ENCODE data around the gene CALN1.

DNA sequence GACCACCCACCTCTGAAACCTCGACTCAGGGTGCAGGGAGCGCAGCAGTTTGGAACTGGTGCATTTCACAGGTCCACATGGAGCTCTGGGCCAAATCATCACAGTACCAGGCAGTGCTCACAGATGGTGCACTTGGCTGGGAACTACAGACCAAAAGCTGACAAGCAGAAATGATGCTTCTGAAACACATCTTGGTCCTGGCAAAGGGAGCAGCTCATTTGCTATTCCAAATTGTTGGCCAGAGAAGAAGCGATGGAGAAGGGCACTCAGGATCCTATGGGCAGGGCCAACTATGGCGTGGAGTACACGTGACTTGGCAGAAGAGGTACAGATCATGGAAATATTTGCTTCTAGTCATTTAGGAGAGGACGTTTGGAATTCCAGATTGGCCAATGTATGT is 383.9 kb downstream of the CALN1 start:
- TF ChIP-seq, protein P1, sequence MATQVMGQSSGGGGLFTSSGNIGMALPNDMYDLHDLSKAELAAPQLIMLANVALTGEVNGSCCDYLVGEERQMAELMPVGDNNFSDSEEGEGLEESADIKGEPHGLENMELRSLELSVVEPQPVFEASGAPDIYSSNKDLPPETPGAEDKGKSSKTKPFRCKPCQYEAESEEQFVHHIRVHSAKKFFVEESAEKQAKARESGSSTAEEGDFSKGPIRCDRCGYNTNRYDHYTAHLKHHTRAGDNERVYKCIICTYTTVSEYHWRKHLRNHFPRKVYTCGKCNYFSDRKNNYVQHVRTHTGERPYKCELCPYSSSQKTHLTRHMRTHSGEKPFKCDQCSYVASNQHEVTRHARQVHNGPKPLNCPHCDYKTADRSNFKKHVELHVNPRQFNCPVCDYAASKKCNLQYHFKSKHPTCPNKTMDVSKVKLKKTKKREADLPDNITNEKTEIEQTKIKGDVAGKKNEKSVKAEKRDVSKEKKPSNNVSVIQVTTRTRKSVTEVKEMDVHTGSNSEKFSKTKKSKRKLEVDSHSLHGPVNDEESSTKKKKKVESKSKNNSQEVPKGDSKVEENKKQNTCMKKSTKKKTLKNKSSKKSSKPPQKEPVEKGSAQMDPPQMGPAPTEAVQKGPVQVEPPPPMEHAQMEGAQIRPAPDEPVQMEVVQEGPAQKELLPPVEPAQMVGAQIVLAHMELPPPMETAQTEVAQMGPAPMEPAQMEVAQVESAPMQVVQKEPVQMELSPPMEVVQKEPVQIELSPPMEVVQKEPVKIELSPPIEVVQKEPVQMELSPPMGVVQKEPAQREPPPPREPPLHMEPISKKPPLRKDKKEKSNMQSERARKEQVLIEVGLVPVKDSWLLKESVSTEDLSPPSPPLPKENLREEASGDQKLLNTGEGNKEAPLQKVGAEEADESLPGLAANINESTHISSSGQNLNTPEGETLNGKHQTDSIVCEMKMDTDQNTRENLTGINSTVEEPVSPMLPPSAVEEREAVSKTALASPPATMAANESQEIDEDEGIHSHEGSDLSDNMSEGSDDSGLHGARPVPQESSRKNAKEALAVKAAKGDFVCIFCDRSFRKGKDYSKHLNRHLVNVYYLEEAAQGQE (IDR thresholded peaks at IDR 0.05; ENCODE audit: insufficient read depth in 1 of 2, low read depth in 2 of 2, low read length in 1 of 2) = no peak
- TF ChIP-seq, protein P2, sequence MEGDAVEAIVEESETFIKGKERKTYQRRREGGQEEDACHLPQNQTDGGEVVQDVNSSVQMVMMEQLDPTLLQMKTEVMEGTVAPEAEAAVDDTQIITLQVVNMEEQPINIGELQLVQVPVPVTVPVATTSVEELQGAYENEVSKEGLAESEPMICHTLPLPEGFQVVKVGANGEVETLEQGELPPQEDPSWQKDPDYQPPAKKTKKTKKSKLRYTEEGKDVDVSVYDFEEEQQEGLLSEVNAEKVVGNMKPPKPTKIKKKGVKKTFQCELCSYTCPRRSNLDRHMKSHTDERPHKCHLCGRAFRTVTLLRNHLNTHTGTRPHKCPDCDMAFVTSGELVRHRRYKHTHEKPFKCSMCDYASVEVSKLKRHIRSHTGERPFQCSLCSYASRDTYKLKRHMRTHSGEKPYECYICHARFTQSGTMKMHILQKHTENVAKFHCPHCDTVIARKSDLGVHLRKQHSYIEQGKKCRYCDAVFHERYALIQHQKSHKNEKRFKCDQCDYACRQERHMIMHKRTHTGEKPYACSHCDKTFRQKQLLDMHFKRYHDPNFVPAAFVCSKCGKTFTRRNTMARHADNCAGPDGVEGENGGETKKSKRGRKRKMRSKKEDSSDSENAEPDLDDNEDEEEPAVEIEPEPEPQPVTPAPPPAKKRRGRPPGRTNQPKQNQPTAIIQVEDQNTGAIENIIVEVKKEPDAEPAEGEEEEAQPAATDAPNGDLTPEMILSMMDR (IDR thresholded peaks at IDR 0.05) = no peak
- no peak for TF ChIP-seq POLR2AphosphoS5 (IDR thresholded peaks at IDR 0.05; ENCODE audit: low read depth, low read length)
- TF ChIP-seq SIN3A (IDR thresholded peaks at IDR 0.05; ENCODE audit: borderline replicate concordance, insufficient read depth, low read depth, low read length) = no peak
- no peak for TF ChIP-seq TCF7L2 (IDR thresholded peaks at IDR 0.05; ENCODE audit: low read depth, low read length)

Measured in Panc1 (cell line).